Measurements from ENCODE around the gene FAM180A.

The FAM180A gene

DNA sequence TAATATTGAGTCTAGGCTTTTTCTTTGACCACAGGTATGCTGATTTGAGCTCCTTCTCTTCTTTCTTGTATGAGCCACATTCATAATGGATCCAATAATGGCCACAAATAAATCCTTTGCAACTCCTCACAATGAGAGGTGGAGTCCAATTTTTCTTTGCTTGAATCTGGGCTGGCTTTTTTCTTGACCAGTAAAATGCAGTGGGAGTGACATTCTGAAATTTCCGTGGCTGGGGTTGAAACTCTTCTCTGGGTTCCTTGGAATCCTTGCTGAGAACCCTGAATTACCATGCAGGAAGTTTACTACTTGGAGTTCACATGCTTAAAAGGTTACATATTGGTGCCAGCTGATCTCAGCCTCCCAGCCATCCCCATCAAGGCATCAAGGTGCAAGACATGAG lies 22.4 kb upstream of the FAM180A start:
- 85% methylated on average over 1 of the region's 1 CpG for WGBS
- Histone ChIP-seq H3K36me3 (ENCODE audit: insufficient read depth, low read length) (no peaks in the 10 kb centered on the region), H3K9ac (ENCODE audit: low read depth, low read length) (no peak overlapping the region), H3K9me3 (ENCODE audit: insufficient read depth, low read depth, low read length) (no peaks in the 10 kb centered on the region), H3K27me3 (ENCODE audit: insufficient read depth, low read length) (no peaks in the 10 kb centered on the region), H3K4me1 (ENCODE audit: insufficient read depth, low read length) (peaks cover 29% of the 10 kb centered on the region), H3K4me3 (ENCODE audit: low read length) (no peak overlapping the region), H3K27ac (ENCODE audit: low read depth, low read length) (no peak overlapping the region)

DNA sequence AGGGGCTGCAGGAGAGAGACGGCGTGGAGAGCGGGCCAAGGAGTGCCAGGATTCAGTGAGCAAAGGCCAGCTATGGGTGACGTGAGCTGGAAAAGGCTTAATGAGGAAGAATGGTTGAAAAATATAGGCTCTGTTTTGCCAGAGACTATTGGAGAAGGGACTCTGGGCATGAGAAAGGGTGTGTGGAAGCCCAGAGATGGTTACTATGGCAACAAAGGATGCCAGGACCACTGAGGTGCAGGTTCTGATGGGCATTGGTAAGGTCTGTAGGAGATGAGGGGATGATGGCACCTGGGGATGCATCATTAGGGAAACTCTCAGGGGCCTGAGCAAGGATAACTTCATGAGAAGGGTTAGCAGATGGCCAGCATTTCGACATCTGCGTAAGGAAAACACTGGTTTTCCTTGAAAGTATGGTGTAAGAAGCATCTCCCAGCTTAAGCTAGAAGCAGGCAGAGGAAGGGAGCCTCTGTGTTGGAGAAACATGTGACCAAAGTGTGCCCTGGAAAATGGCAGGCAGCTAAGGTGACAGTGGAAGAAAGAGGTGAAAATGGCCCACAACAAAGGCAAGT lies 21.6 kb upstream of the FAM180A start:
- peaks cover 29% of the 10 kb centered on the region for H3K4me1 ChIP-seq (ENCODE audit: insufficient read depth, low read length)
- no peak overlapping the region for H3K9ac ChIP-seq (ENCODE audit: low read depth, low read length)
- no peak overlapping the region for H3K27ac ChIP-seq (ENCODE audit: low read depth, low read length)
- WGBS, result 92% methylated on average over 6 of the region's 6 CpGs
- no peaks in the 10 kb centered on the region for H3K9me3 ChIP-seq (ENCODE audit: insufficient read depth, low read depth, low read length)
- no peak overlapping the region for H3K4me3 ChIP-seq (ENCODE audit: low read length)
- no peaks in the 10 kb centered on the region for H3K27me3 ChIP-seq (ENCODE audit: insufficient read depth, low read length)
- H3K36me3 ChIP-seq (ENCODE audit: insufficient read depth, low read length), result no peaks in the 10 kb centered on the region

DNA sequence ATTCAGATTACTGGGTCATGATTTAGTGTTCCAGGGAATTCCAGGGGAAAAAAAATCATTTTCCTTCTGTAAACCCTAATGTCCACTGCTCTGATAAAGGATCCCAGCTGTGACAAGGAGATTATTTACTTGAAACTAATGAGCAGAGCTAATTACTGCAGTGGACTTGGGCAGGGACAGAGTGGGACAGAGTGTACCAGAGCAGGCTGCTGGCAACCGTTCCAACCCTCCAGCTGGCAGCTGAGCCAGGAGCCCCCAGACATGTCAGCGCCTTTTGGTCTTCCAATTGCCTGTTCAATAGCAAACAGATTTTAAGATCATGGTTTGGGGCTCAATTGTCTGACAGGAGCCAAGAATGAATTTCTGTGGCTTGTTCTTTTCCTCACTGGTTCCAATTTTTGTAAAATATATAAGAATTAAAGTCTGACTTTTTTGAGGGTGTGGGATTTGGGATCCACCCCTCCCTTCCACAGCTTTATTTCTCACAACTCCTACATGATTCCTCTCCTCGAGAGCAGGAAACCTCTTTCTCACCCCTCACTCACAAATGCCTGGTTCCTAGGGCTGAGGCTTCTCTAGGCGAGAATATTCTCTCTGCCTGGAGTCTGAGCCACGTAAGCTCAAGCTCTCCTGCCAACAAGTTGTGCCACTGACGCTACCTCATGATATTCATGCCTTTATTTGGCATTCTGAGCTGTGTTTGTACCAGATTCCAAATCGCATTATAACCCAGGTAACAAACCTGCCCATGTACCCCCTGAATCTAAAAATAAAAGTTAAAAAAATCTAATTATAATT lies 20.6 kb upstream of the FAM180A start:
- H3K36me3 ChIP-seq (ENCODE audit: insufficient read depth, low read length), result no peaks in the 10 kb centered on the region
- no peaks in the 10 kb centered on the region for H3K9me3 ChIP-seq (ENCODE audit: insufficient read depth, low read depth, low read length)
- H3K27ac ChIP-seq (ENCODE audit: low read depth, low read length), result no peak overlapping the region
- no peak overlapping the region for H3K4me3 ChIP-seq (ENCODE audit: low read length)
- 88% methylated on average over 7 of the region's 7 CpGs for WGBS
- H3K27me3 ChIP-seq (ENCODE audit: insufficient read depth, low read length), result no peaks in the 10 kb centered on the region
- H3K9ac ChIP-seq (ENCODE audit: low read depth, low read length), result no peak overlapping the region
- peaks cover 25% of the 10 kb centered on the region for H3K4me1 ChIP-seq (ENCODE audit: insufficient read depth, low read length)

DNA sequence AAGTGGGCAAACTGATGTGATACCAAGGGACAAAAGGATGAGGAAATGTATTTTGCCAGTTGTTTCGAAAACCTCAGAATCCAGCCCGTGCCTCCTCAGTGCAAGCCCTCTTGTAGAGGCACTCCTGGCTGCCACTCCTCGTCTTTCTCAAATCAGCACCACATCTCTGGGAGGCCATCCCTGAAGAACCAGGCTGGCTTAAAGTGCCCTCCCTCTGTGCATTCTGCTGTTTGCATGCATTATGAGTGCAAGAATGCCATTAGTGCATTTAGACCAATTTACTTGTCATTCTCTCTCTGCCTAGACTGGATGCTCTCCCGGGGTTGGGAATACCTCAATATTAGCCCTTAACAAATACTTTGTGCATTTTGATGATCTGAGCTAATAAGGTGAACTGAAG lies 19.9 kb upstream of the FAM180A start:
- Histone ChIP-seq H3K27me3 (ENCODE audit: insufficient read depth, low read length) (no peaks in the 10 kb centered on the region), H3K36me3 (ENCODE audit: insufficient read depth, low read length) (no peaks in the 10 kb centered on the region), H3K4me3 (ENCODE audit: low read length) (no peak overlapping the region), H3K9me3 (ENCODE audit: insufficient read depth, low read depth, low read length) (no peaks in the 10 kb centered on the region), H3K4me1 (ENCODE audit: insufficient read depth, low read length) (peaks cover 18% of the 10 kb centered on the region), H3K27ac (ENCODE audit: low read depth, low read length) (no peak overlapping the region), H3K9ac (ENCODE audit: low read depth, low read length) (no peak overlapping the region)
- WGBS, result 88% methylated on average over 3 of the region's 4 CpGs

DNA sequence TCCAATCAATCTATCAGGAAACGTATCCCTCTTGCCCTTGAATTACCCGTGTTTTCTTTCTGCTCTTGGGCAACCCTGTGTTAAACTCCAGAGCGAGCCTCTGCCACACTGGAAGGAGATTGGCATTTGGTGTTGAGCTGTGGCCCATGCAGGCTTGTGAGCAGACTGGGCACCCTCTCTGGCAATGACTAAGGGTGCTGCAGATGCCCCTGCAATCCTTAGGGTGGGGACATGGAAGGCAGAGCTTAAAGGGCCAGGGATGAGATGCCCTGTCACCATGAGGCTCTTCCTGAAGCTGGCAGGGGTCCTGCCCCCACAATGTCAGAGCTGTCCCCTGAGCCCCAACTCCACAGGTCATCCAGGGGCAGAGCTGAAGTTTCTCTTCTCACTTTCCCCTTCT lies 19.5 kb upstream of the FAM180A start:
- WGBS, result 96% methylated on average over 3 of the region's 3 CpGs
- H3K4me3 ChIP-seq (ENCODE audit: low read length), result no peak overlapping the region
- H3K9me3 ChIP-seq (ENCODE audit: insufficient read depth, low read depth, low read length), result no peaks in the 10 kb centered on the region

DNA sequence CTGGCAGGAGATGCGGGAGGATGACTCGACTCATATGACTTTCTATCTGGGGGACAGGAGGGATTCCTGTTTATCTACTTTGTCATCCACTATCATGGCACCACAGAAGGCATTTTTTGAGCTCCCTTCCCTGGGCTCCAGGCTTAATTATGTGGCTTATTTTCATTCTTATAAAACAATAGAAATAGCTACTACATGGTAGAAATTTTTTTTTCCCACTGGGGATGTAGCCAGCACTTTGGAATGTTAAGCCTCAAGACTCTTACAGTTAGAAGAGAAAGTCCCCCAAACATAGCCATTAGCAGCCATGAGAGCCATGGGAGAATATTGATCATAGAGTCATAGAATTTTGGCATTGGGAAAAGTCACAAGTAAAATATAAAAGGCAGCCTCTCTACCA lies 14.6 kb upstream of the FAM180A start:
- Histone ChIP-seq H3K4me1 (ENCODE audit: insufficient read depth, low read length) (peaks cover 9% of the 10 kb centered on the region), H3K9me3 (ENCODE audit: insufficient read depth, low read depth, low read length) (no peaks in the 10 kb centered on the region), H3K36me3 (ENCODE audit: insufficient read depth, low read length) (no peaks in the 10 kb centered on the region), H3K27me3 (ENCODE audit: insufficient read depth, low read length) (no peaks in the 10 kb centered on the region), H3K27ac (ENCODE audit: low read depth, low read length) (no peak overlapping the region), H3K9ac (ENCODE audit: low read depth, low read length) (no peak overlapping the region), H3K4me3 (ENCODE audit: low read length) (no peak overlapping the region)
- 93% methylated on average over 2 of the region's 2 CpGs for WGBS

More for the DNA sequence above, 19.5 kb upstream of the FAM180A start:
- H3K4me1 ChIP-seq (ENCODE audit: insufficient read depth, low read length), result peaks cover 14% of the 10 kb centered on the region; the same call in 1 of the 2 replicates
- no peak overlapping the region for H3K9ac ChIP-seq (ENCODE audit: low read depth, low read length)
- H3K27ac ChIP-seq (ENCODE audit: low read depth, low read length), result no peak overlapping the region
- no peaks in the 10 kb centered on the region for H3K36me3 ChIP-seq (ENCODE audit: insufficient read depth, low read length)
- H3K27me3 ChIP-seq (ENCODE audit: insufficient read depth, low read length), result no peaks in the 10 kb centered on the region

DNA sequence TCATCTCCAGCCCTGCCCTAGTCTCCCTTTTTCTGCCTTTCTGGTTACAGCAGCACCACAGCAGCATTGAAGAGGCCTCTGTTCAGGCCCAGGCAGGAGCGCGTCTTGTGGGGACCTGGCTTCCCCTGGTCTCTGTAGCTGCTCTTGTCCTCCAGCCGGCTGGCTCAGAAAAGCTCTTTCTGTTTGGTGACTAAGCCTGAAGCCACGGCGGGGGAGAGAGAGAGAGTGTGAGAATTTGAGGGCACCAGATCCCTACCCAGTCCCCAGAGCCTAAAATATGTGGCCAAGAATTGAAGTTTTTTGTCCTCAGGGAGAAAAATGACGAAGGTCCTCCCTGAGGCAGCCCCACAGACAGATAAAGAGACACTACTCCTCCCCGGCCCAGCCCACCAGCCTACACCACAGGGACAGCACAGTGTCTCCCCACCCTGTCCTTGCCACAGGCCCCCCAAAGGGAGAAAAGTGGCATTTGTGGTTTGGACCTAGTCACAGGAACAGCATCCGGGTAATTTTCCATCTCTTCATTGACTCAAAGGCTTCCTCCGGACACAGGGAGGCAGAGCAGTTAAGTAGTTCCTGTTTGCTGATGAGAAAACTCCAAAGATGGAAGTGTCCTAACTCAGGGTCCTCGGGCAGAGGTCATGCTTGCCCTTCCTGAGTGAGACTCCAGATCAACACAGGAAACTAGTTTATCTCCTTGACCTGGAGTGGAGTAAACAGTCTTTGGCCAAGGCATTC lies 13.3 kb upstream of the FAM180A start:
- H3K27ac ChIP-seq (ENCODE audit: low read depth, low read length), result no peak overlapping the region
- H3K9me3 ChIP-seq (ENCODE audit: insufficient read depth, low read depth, low read length), result no peaks in the 10 kb centered on the region
- H3K9ac ChIP-seq (ENCODE audit: low read depth, low read length), result no peak overlapping the region
- no peak overlapping the region for H3K4me3 ChIP-seq (ENCODE audit: low read length)
- 82% methylated on average over 10 of the region's 10 CpGs for WGBS
- peaks cover 11% of the 10 kb centered on the region for H3K4me1 ChIP-seq (ENCODE audit: insufficient read depth, low read length)
- no peaks in the 10 kb centered on the region for H3K27me3 ChIP-seq (ENCODE audit: insufficient read depth, low read length)
- no peaks in the 10 kb centered on the region for H3K36me3 ChIP-seq (ENCODE audit: insufficient read depth, low read length)

DNA sequence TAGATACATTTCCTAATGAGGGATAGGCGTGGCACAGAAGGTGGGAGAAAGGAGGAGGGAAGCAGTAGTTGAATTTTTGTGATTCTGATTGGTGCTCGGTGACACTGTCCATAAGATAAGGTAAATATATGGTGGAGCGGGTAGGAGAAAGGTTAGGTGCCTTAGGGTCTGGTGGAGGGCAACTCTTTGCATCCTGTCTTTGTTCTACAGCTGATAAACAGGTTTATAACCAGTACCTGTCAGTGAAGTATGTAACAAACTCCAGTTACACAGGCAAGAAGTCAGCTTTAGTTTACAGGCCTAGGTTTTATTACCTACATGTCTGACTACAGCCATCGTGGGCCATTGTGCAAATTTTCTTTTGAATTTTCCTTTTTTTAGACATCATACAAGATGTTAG lies 10.9 kb upstream of the FAM180A start:
- H3K27ac ChIP-seq (ENCODE audit: low read depth, low read length), result no peak overlapping the region
- H3K4me1 ChIP-seq (ENCODE audit: insufficient read depth, low read length), result peaks cover 11% of the 10 kb centered on the region
- H3K36me3 ChIP-seq (ENCODE audit: insufficient read depth, low read length), result no peaks in the 10 kb centered on the region
- H3K9me3 ChIP-seq (ENCODE audit: insufficient read depth, low read depth, low read length), result no peaks in the 10 kb centered on the region
- H3K27me3 ChIP-seq (ENCODE audit: insufficient read depth, low read length), result no peaks in the 10 kb centered on the region
- no peak overlapping the region for H3K9ac ChIP-seq (ENCODE audit: low read depth, low read length)
- WGBS, result 94% methylated on average over 4 of the region's 4 CpGs
- H3K4me3 ChIP-seq (ENCODE audit: low read length), result no peak overlapping the region

DNA sequence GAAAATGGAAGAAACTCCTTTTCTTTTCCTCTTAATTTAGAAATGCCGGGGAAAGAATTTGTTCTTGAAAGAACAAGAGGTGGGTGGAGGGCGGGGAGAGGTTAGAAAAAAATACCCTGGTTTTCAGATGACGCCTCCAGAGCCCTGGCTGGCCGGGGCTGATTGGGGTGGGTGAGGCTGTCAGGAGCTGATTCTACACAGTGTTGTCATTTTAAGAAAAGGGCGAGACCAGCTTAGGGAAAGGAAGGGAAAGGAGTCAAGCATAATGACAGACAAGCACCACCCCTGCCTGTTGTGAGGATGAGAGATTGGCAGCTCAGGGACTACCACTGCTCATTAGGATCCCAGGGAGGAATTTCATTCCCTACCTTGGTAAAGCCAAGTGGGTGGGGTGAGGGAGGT lies 9.9 kb upstream of the FAM180A start:
- Histone ChIP-seq H3K9ac (ENCODE audit: low read depth, low read length) (no peak overlapping the region), H3K36me3 (ENCODE audit: insufficient read depth, low read length) (no peaks in the 10 kb centered on the region), H3K27ac (ENCODE audit: low read depth, low read length) (no peak overlapping the region), H3K9me3 (ENCODE audit: insufficient read depth, low read depth, low read length) (no peaks in the 10 kb centered on the region), H3K27me3 (ENCODE audit: insufficient read depth, low read length) (no peaks in the 10 kb centered on the region), H3K4me1 (ENCODE audit: insufficient read depth, low read length) (peaks cover 11% of the 10 kb centered on the region), H3K4me3 (ENCODE audit: low read length) (no peak overlapping the region)
- WGBS, result 46% methylated on average over 5 of the region's 5 CpGs

DNA sequence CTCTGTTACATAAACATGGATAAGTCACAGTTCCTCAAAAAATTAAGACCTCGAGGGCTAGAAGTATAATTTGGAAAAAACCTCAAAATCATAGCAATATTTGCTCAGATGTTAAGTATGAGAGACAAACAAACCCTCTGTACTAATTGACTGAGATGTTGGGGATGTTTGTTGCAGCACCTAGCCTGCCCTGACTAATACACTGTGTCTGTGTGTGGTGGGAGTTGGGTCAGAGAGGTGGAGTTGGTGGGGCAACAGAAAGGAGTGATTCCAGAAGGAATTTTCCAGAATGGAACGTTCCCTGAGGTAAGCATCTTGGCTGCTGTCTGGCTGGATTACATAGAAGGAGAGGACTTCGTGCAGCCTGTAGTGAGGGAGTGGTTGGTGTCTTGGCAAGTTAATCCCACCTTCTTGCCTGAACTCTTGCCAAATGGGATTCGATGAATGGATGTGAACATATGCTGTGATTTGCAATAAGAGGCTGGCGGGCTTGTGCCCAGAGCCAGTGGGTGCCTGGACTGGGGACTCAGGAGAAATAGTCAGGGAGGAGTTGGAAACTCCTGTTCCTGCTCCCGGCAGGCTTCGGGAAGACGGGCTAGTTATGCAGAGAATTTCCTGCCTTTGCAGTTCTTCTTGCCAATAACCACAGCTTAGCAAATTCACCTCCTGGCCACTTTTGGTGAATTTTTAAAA lies 9.3 kb upstream of the FAM180A start:
- Histone ChIP-seq H3K27me3 (ENCODE audit: insufficient read depth, low read length) (no peaks in the 10 kb centered on the region), H3K9ac (ENCODE audit: low read depth, low read length) (no peak overlapping the region), H3K27ac (ENCODE audit: low read depth, low read length) (no peak overlapping the region), H3K4me3 (ENCODE audit: low read length) (no peak overlapping the region), H3K4me1 (ENCODE audit: insufficient read depth, low read length) (peaks cover 11% of the 10 kb centered on the region), H3K36me3 (ENCODE audit: insufficient read depth, low read length) (no peaks in the 10 kb centered on the region), H3K9me3 (ENCODE audit: insufficient read depth, low read depth, low read length) (no peaks in the 10 kb centered on the region)
- WGBS, result 78% methylated on average over 7 of the region's 8 CpGs

DNA sequence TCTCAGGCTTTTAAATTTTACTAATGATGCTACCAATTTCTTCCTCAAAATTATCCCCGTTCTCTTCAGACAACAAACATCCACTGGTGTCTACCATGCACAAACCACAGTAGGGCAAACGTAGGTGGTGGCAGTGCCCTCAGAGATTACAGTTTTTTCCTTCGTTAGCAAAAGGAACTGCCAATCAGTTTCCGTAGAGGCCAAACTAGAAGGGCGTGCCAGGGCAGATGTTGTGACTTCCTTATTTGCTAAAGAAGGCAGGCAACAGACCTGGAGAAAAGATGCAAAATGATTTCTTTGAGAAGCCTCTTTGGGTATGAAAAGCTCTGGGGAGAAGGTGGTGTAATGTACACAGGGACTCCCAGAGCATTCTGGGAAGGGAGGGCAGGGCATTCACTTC lies 7.6 kb upstream of the FAM180A start:
- Histone ChIP-seq H3K36me3 (ENCODE audit: insufficient read depth, low read length) (no peaks in the 10 kb centered on the region), H3K4me3 (ENCODE audit: low read length) (no peak overlapping the region), H3K27me3 (ENCODE audit: insufficient read depth, low read length) (no peaks in the 10 kb centered on the region), H3K4me1 (ENCODE audit: insufficient read depth, low read length) (peaks cover 11% of the 10 kb centered on the region), H3K27ac (ENCODE audit: low read depth, low read length) (no peak overlapping the region), H3K9me3 (ENCODE audit: insufficient read depth, low read depth, low read length) (no peaks in the 10 kb centered on the region), H3K9ac (ENCODE audit: low read depth, low read length) (no peak overlapping the region)
- 74% methylated on average over 5 of the region's 5 CpGs for WGBS

All from HUES64 (cell line).